A673 (cell line): Measurements from ENCODE around the gene DDX56.

Source experiments
- EZH2 ChIP-seq: fragments of 200-600 bp; sonication (generic); IDR thresholded peaks from 2 replicates; pipeline ENCODE4 v1.6.1; 2017; ENCODE audit warnings: borderline replicate concordance, low read depth, mild to moderate bottlenecking, mixed read lengths, antibody characterized with exemption, low read length; ENCODE audit not compliant: poor library complexity, severe bottlenecking
- TF ChIP-seq, protein P1 (sequence below): fragments of 300-800, 200-600 bp; sonication (generic); conservative IDR thresholded peaks from 2 replicates; pipeline ENCODE4 v1.5.1; 2017; ENCODE audit warnings: low read depth, mild to moderate bottlenecking, antibody characterized with exemption, low read length, moderate library complexity, mixed read lengths

- TF ChIP-seq, protein P1, sequence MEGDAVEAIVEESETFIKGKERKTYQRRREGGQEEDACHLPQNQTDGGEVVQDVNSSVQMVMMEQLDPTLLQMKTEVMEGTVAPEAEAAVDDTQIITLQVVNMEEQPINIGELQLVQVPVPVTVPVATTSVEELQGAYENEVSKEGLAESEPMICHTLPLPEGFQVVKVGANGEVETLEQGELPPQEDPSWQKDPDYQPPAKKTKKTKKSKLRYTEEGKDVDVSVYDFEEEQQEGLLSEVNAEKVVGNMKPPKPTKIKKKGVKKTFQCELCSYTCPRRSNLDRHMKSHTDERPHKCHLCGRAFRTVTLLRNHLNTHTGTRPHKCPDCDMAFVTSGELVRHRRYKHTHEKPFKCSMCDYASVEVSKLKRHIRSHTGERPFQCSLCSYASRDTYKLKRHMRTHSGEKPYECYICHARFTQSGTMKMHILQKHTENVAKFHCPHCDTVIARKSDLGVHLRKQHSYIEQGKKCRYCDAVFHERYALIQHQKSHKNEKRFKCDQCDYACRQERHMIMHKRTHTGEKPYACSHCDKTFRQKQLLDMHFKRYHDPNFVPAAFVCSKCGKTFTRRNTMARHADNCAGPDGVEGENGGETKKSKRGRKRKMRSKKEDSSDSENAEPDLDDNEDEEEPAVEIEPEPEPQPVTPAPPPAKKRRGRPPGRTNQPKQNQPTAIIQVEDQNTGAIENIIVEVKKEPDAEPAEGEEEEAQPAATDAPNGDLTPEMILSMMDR: no peak
- no peak for TF ChIP-seq EZH2
Observed at GRCh38 chr7:44540592-44541027, 33.1 kb downstream of the DDX56 start.
